ENCODE measurements around the gene CLDN11.

Gene CLDN11

GRCh38 chr3:170469151-170470062, 50.7 kb downstream of the CLDN11 start:
- DNase-seq (ENCODE audit: insufficient read length, low spot score) = no peak

GRCh38 chr3:170470063-170471016, 51.7 kb downstream of the CLDN11 start:
- FAIRE-seq = no peak
- DNase-seq (ENCODE audit: insufficient read length, low spot score) = no peak

More at GRCh38 chr3:170469151-170470062, 50.7 kb downstream of the CLDN11 start:
- no peak for FAIRE-seq

GRCh38 chr3:170471149-170471548, 52.5 kb downstream of the CLDN11 start:
- no peak for FAIRE-seq

GRCh38 chr3:170473358-170473757, 54.7 kb downstream of the CLDN11 start:
- FAIRE-seq = no peak
- no peak for DNase-seq (ENCODE audit: insufficient read length, low spot score)

More at GRCh38 chr3:170471149-170471548, 52.5 kb downstream of the CLDN11 start:
- DNase-seq (ENCODE audit: insufficient read length, low spot score) = no peak

- DNase-seq (ENCODE audit: insufficient read length, low spot score) (no peak), FAIRE-seq (no peak)
Measured at GRCh38 chr3:170475092-170475685, 56.5 kb downstream of the CLDN11 start.

- FAIRE-seq = no peak
- no peak for DNase-seq (ENCODE audit: insufficient read length, low spot score)
Measured at GRCh38 chr3:170476291-170476690, 57.6 kb downstream of the CLDN11 start.

- FAIRE-seq = no peak
- no peak for DNase-seq (ENCODE audit: insufficient read length, low spot score)
Measured at GRCh38 chr3:170477395-170477794, 58.7 kb downstream of the CLDN11 start.

- DNase-seq (ENCODE audit: insufficient read length, low spot score) (no peak), FAIRE-seq (no peak)
Measured at GRCh38 chr3:170480111-170480510, 61.4 kb downstream of the CLDN11 start.

GRCh38 chr3:170482199-170482598, 63.5 kb downstream of the CLDN11 start:
- DNase-seq (ENCODE audit: insufficient read length, low spot score) (no peak), FAIRE-seq (no peak)

GRCh38 chr3:170483485-170484262, 65.0 kb downstream of the CLDN11 start:
- FAIRE-seq (no peak), DNase-seq (ENCODE audit: insufficient read length, low spot score) (no peak)
